Tibial artery (tissue), 4 donors: Measurements from ENCODE around the gene ZNF511.

Experiments
- DNase-seq, 2 donors: peaks; one replicate each; pipeline ENCODE4 v3.0.0-alpha.2; 2019
- H3K27ac ChIP-seq, 2 donors: fragments of 200-600 bp; sonication (generic) in 1 of 2; 1 replicate in 1 of 2; 2 replicates in 1 of 2; pipeline ENCODE4 v1.5.1; 2018 to 2019; ENCODE audit warnings: mild to moderate bottlenecking in 1 of 2
- H3K27me3 ChIP-seq, 2 donors: fragments of 200-600 bp; sonication (generic) in 1 of 2; one replicate each; pipeline versions ENCODE4 v1.5.1 to v1.6.0; 2016 to 2019
- H3K36me3 ChIP-seq, 3 donors: fragments of 200-600 bp; sonication (generic) in 2 of 3; one replicate each; pipeline ENCODE4 v1.5.1; 2016 to 2019; ENCODE audit warnings: mild to moderate bottlenecking in 2 of 3
- H3K4me1 ChIP-seq, 4 donors: fragments of 200-600 bp; sonication (generic) in 2 of 4; 1 replicate in 3 of 4; 2 replicates in 1 of 4; pipeline ENCODE4 v1.5.1; 2016 to 2019
- H3K4me3 ChIP-seq, 2 donors: fragments of 200-600 bp; sonication (generic) in 1 of 2; 1 replicate in 1 of 2; 2 replicates in 1 of 2; pipeline ENCODE4 v1.5.1; 2018 to 2019; ENCODE audit warnings: mild to moderate bottlenecking in 2 of 2
- H3K9me3 ChIP-seq, 3 donors: fragments of 200-600 bp; sonication (generic) in 1 of 3; one replicate each; pipeline ENCODE4 v1.5.1; 2016 to 2019
- CTCF ChIP-seq, 2 experiments: fragments of 200-600 bp in 1 of 2; fragments of 450-650 bp in 1 of 2; IDR thresholded peaks; one replicate each; pipeline ENCODE4 v1.5.1; 2017 to 2019; ENCODE audit warnings: antibody characterized with exemption in 2 of 2, mild to moderate bottlenecking in 1 of 2, moderate library complexity in 1 of 2
- intact Hi-C: fragments of 100-400 bp; cut with DNase I; formaldehyde crosslinking; loops from one replicate; pipeline ENCODE4 v1.15.0; 2023; ENCODE audit warnings: low total_unique reads

Gene ZNF511

DNA sequence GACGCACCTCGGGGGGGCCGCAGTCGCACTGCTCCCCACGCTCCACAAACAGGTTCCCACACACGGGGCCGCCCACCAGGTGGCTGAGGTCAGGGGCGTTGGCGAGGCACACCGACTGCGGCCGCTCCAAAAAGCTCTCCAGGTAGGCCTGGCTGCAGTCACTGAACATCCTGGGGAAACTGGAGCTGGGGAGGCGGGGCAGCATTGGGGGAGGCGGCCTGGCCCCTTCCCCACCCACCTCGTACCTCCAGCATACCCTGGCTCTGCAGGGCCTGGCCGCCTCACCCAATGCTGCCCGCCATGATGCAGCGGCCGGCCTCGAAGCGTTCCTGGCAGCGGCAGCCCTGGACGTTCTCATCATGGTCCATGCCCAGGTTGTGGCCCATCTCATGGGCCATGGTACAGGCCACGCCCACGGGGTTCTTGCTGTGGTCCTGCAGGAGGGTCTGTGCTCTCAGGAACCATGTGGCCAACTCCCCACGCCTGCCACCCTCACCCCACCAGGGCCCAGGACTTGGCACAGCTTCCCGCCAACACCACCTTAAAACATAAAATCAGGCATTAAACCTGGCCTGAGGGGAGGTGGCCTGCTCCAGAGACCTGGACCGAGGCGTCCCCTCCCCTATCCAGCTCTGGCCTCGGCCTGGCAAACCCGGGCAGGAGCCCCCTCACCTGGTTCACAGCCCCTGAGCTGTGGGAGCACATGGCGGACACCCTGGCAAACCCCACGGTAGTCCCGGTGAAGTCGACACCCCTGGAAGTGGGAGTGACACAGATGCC, 37.0 kb upstream of the ZNF511 start:
- Histone ChIP-seq H3K27me3 (peaks cover 0 to 10% of the 10 kb centered on the region in 2 donors), H3K9me3 (no peaks in the 10 kb centered on the region), H3K27ac (no peak overlapping the region), H3K4me1 (peaks cover 0 to 9% (median 2%) of the 10 kb centered on the region in 4 donors), H3K36me3 (peaks cover 0 to 24% (median 5%) of the 10 kb centered on the region in 3 donors), H3K4me3 (no peak overlapping the region)
- no peak for DNase-seq
- intact Hi-C loops: no loop called here
- no peak for TF ChIP-seq CTCF (IDR thresholded peaks at IDR 0.05)

DNA sequence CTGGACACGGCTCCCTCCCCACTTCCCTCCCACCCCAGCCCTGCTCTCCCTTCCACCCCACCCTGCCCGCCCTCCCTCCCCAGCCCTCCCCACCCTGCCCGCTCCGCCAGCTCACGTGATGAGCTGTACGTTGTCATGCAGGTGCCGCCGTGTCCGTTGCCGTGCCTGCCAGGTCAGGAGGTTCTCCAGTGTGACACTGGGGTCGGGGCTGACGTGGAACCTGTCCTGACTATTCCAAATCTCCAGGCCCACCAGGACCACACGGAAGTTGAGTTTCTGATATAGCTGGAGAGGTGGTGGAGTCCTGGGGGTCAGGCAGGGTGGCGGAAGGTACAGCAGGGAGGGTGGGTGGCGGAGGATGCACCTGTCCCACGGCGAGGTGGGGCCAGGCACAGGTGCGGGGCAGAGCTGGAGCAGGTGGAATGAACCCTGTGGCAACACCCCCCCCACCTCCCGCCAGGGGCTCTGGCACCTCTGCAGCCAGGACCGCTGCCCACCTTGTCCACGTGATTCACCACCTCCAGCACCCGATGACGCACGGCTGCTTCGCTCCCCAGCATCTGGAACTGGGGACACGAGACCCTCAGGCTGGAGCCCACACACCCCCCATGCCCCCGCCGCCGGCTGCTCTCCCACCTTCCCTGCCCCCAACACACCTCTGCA, 36.3 kb upstream of the ZNF511 start:
- H3K36me3 ChIP-seq: peaks cover 0 to 24% (median 5%) of the 10 kb centered on the region in 3 donors
- intact Hi-C loops: no loop called here
- peaks cover 0 to 16% (median 6%) of the 10 kb centered on the region in 4 donors for H3K4me1 ChIP-seq
- no peaks in the 10 kb centered on the region for H3K9me3 ChIP-seq
- no peak for TF ChIP-seq CTCF (IDR thresholded peaks at IDR 0.05)
- DNase-seq: no peak
- H3K27ac ChIP-seq: no peak overlapping the region
- H3K4me3 ChIP-seq: no peak overlapping the region
- peaks cover 0 to 17% of the 10 kb centered on the region in 2 donors for H3K27me3 ChIP-seq

GRCh38 chr10:133272964-133273420, 35.7 kb upstream of the ZNF511 start:
- intact Hi-C loops: no loop called here
- Histone ChIP-seq H3K27me3 (peaks cover 0 to 20% of the 10 kb centered on the region in 2 donors), H3K9me3 (no peaks in the 10 kb centered on the region), H3K4me1 (peaks cover 0 to 17% (median 6%) of the 10 kb centered on the region in 4 donors), H3K36me3 (peaks cover 0 to 28% (median 5%) of the 10 kb centered on the region in 3 donors), H3K4me3 (no peak overlapping the region), H3K27ac (no peak overlapping the region)
- no peak for DNase-seq
- TF ChIP-seq CTCF (IDR thresholded peaks at IDR 0.05): no peak

GRCh38 chr10:133273534-133274143, 35.1 kb upstream of the ZNF511 start:
- DNase-seq: no peak
- peaks cover 0 to 33% (median 6%) of the 10 kb centered on the region in 3 donors for H3K36me3 ChIP-seq
- H3K27ac ChIP-seq: no peak overlapping the region
- H3K27me3 ChIP-seq: peaks cover 0 to 20% of the 10 kb centered on the region in 2 donors
- peaks cover 0 to 17% (median 6%) of the 10 kb centered on the region in 4 donors for H3K4me1 ChIP-seq
- intact Hi-C loops: no loop called here
- no peak for TF ChIP-seq CTCF (IDR thresholded peaks at IDR 0.05)
- no peak overlapping the region for H3K4me3 ChIP-seq
- H3K9me3 ChIP-seq: no peaks in the 10 kb centered on the region

DNA sequence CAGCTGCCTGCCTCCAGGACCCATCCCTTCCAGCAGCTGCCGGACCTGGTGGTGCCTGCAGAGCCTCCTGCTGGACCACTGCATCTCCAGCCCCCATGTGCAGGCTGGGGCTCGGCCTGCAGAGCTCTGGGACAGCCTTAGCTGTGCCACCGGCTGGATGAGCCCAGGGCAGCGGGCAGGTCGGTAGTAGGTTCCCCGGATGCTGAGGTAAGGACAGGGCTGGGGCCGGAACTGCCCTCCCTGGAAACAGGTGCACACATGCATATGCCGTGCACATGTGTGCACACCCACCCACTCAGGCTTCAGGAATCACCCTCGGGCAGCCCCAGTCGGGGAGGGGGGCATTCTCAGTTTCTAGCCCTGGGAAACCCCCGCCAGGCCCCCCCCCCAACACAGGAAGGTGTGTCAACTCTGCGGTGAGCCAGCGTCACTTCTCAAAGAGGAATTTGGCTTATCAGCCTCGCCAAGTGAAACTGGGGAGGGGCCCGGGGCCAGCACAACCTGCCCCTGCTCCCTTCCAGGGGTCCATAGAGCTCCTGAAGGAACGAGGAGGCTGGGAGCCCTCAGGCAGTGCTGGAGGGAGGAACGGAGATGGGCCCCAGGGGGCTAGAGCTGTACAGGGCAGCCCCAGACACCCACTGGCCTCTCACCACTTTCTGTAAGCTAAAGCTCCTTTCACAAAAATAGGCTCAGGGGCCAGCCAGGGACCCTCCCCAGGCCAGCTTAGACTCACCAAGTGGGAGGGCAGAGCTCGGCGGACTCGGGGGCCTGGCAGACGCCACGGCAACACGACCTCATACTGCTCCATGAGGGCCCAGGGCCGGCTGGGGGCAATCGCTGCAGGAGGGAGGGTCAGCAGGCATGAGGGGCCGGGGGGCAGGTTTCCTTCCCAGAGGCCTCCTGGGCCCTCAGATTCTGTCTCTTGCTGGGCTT, 33.7 kb upstream of the ZNF511 start:
- Histone ChIP-seq H3K4me3 (no peak overlapping the region), H3K27me3 (peaks cover 0 to 20% of the 10 kb centered on the region in 2 donors), H3K27ac (no peak overlapping the region), H3K36me3 (peaks cover 10 to 47% (median 20%) of the 10 kb centered on the region in 3 donors), H3K9me3 (no peaks in the 10 kb centered on the region), H3K4me1 (peaks cover 0 to 20% (median 6%) of the 10 kb centered on the region in 4 donors)
- intact Hi-C loops: no loop called here
- TF ChIP-seq CTCF (IDR thresholded peaks at IDR 0.05): no peak
- no peak for DNase-seq
